Keratinocyte (primary cell): ENCODE measurements around the gene MTA3. TPM values are rescaled to one million over a fixed set of nuclear protein-coding genes. Genes with fewer than 3 reads are reported as not detected.

Source experiments
- DNase-seq: peaks from one replicate; pipeline ENCODE4 v3.0.0-alpha.2; 2011; ENCODE audit warnings: low read depth, missing footprints, low spot score
- FAIRE-seq: peaks from 2 replicates; lab custom pipeline; 2011; peaks lifted over from hg19 to GRCh38; lab: Jason Lieb, UNC
- H2AFZ ChIP-seq: 2 replicates; pipeline ENCODE4 v1.6.0; 2012; ENCODE audit warnings: low read length, control low read depth, inconsistent platforms; ENCODE audit not compliant: control insufficient read depth
- H3K27ac ChIP-seq: 2 replicates; pipeline ENCODE4 v1.5.1; 2011; ENCODE audit warnings: low read length; ENCODE audit not compliant: control insufficient read depth, insufficient read depth
- H3K27me3 ChIP-seq: 3 replicates; pipeline ENCODE4 v1.6.0; 2011; ENCODE audit warnings: low read length; ENCODE audit not compliant: control insufficient read depth, insufficient read depth; ENCODE audit errors: extremely low read depth
- H3K36me3 ChIP-seq, 2 experiments: 2 replicates in 1 of 2; 3 replicates in 1 of 2; pipeline ENCODE4 v1.5.1; 2011; ENCODE audit warnings: low read length in 2 of 2, mild to moderate bottlenecking in 1 of 2; ENCODE audit not compliant: control insufficient read depth in 2 of 2, insufficient read depth in 2 of 2; ENCODE audit errors: extremely low read depth in 1 of 2
- H3K4me1 ChIP-seq: 3 replicates; pipeline ENCODE4 v1.5.1; 2011; ENCODE audit warnings: low read length; ENCODE audit not compliant: control insufficient read depth, insufficient read depth; ENCODE audit errors: extremely low read depth
- H3K4me2 ChIP-seq: 3 replicates; pipeline ENCODE4 v1.6.0; 2011; ENCODE audit warnings: low read depth, low read length; ENCODE audit not compliant: control insufficient read depth, insufficient read depth; ENCODE audit errors: extremely low read depth
- H3K4me3 ChIP-seq, 3 experiments: fragments of 200-600 bp in 1 of 3; sonication (generic) in 1 of 3; 2 replicates in 2 of 3; 3 replicates in 1 of 3; pipeline ENCODE4 v1.5.1; 2011 to 2016; ENCODE audit warnings: low read length in 3 of 3, mild to moderate bottlenecking in 3 of 3, control low read depth in 2 of 3, inconsistent platforms in 1 of 3, low read depth in 1 of 3, mixed read lengths in 1 of 3, mixed run types in 1 of 3, moderate library complexity in 1 of 3; ENCODE audit not compliant: control insufficient read depth in 2 of 3, insufficient read depth in 2 of 3; ENCODE audit errors: extremely low read depth in 1 of 3
- H3K79me2 ChIP-seq: 2 replicates; pipeline ENCODE4 v1.6.0; 2012; ENCODE audit warnings: low read length; ENCODE audit not compliant: control insufficient read depth, insufficient read depth
- H3K9ac ChIP-seq: 3 replicates; pipeline ENCODE4 v1.6.0; 2011; ENCODE audit warnings: low read length; ENCODE audit not compliant: control insufficient read depth, insufficient read depth; ENCODE audit errors: extremely low read depth
- H3K9me1 ChIP-seq: 3 replicates; pipeline ENCODE4 v1.6.0; 2011; ENCODE audit warnings: low read length; ENCODE audit not compliant: control insufficient read depth, insufficient read depth; ENCODE audit errors: extremely low read depth
- H3K9me3 ChIP-seq: 2 replicates; pipeline ENCODE4 v1.5.1; 2012; ENCODE audit warnings: low read depth, low read length; ENCODE audit not compliant: control insufficient read depth
- H4K20me1 ChIP-seq: 3 replicates; pipeline ENCODE4 v1.6.0; 2011; ENCODE audit warnings: low read length; ENCODE audit not compliant: control insufficient read depth, insufficient read depth; ENCODE audit errors: extremely low read depth
- EZH2 ChIP-seq: IDR thresholded peaks from one replicate; pipeline ENCODE4 v1.6.1; 2012; ENCODE audit warnings: inconsistent platforms, mild to moderate bottlenecking, low read length, moderate library complexity
- dilution Hi-C: fragments of 300-500 bp; cut with MboI; formaldehyde crosslinking; loops from one replicate; pipeline ENCODE4 v1.7.0; 2020; ENCODE audit warnings: low sequenced_read_pairs; ENCODE audit not compliant: extremely low pct_ligation_motif_present
- polyA plus RNA-seq, 5 experiments: library from polyadenylated mRNA; depleted of rRNA in 3 of 5; stranded (reverse) in 3 of 5; stranded (forward) in 1 of 5; unstranded in 1 of 5; fragments of >200 nt; gene quantifications; 1 replicate in 1 of 5; 2 replicates in 3 of 5; 3 replicates in 1 of 5; pipeline versions ENCODE4 v1.2.1 to v1.2.3, GENCODE V29; 2011 to 2012; ENCODE audit warnings: missing spikeins in 2 of 5, low read depth in 1 of 5, low replicate concordance in 1 of 5
- TF ChIP-seq, protein P1 (sequence below), 3 experiments: IDR thresholded peaks in 1 of 3; conservative IDR thresholded peaks in 1 of 3; optimal IDR thresholded peaks in 1 of 3; 2 replicates in 2 of 3; 3 replicates in 1 of 3; pipeline versions ENCODE3 to v1.5.1; 2011; ENCODE audit warnings: low read length in 3 of 3, mild to moderate bottlenecking in 3 of 3, moderate library complexity in 2 of 3, control low read depth in 1 of 3, inconsistent platforms in 1 of 3; ENCODE audit not compliant: insufficient read depth in 2 of 3; ENCODE audit errors: extremely low read depth in 1 of 3

Gene MTA3
- polyA plus RNA-seq, 1 donor (not counting 4 experiments of a cell fraction or from before 2014, with no cell fraction given) = 34.3 TPM

GRCh38 chr2:42788882-42789281, 220.4 kb downstream of the MTA3 start:
- no peak overlapping the region for H3K27ac ChIP-seq
- TF ChIP-seq EZH2 = no peak
- dilution Hi-C loops = no loop called here
- no peaks in the 10 kb centered on the region for H4K20me1 ChIP-seq
- H3K79me2 ChIP-seq = no peaks in the 10 kb centered on the region
- H3K27me3 ChIP-seq = peaks cover 13% of the 10 kb centered on the region
- no peaks in the 10 kb centered on the region for H3K9me1 ChIP-seq
- DNase-seq = no peak
- no peak for FAIRE-seq
- no peaks in the 10 kb centered on the region for H3K4me1 ChIP-seq
- no peak overlapping the region for H2AFZ ChIP-seq
- H3K9ac ChIP-seq = no peak overlapping the region
- H3K9me3 ChIP-seq = no peaks in the 10 kb centered on the region
- H3K4me3 ChIP-seq = no peak overlapping the region
- no peak overlapping the region for H3K4me2 ChIP-seq
- H3K36me3 ChIP-seq = no peaks in the 10 kb centered on the region

DNA sequence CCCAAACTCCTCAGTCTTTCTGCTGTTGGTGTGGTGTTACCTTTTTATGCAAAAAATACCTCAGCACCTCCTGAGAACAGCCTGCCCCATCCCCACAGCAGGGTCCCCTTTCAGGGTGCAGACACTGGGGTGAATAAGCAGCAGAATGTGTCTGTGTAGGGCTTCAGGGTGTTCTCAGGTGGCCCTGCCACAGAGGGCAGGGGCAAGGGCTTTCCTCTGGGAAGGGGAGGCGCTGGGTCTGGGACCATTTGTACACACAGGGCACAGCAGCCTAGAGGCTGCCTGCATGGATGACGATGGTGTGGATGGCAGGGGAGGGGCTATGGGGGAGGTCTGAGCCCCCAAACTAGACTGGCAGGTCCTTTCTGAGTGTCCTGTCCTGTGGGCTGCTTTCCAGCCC, 221.3 kb downstream of the MTA3 start:
- no peaks in the 10 kb centered on the region for H3K9me3 ChIP-seq
- dilution Hi-C loops = no loop called here
- H3K27ac ChIP-seq = no peak overlapping the region
- no peak overlapping the region for H3K4me3 ChIP-seq
- FAIRE-seq (no peak), DNase-seq (no peak)
- H4K20me1 ChIP-seq = no peaks in the 10 kb centered on the region
- no peaks in the 10 kb centered on the region for H3K4me1 ChIP-seq
- H2AFZ ChIP-seq = no peak overlapping the region
- no peak overlapping the region for H3K4me2 ChIP-seq
- H3K9ac ChIP-seq = no peak overlapping the region
- H3K36me3 ChIP-seq = no peaks in the 10 kb centered on the region
- no peaks in the 10 kb centered on the region for H3K79me2 ChIP-seq
- peaks cover 13% of the 10 kb centered on the region for H3K27me3 ChIP-seq
- H3K9me1 ChIP-seq = no peaks in the 10 kb centered on the region
- TF ChIP-seq, protein P1, sequence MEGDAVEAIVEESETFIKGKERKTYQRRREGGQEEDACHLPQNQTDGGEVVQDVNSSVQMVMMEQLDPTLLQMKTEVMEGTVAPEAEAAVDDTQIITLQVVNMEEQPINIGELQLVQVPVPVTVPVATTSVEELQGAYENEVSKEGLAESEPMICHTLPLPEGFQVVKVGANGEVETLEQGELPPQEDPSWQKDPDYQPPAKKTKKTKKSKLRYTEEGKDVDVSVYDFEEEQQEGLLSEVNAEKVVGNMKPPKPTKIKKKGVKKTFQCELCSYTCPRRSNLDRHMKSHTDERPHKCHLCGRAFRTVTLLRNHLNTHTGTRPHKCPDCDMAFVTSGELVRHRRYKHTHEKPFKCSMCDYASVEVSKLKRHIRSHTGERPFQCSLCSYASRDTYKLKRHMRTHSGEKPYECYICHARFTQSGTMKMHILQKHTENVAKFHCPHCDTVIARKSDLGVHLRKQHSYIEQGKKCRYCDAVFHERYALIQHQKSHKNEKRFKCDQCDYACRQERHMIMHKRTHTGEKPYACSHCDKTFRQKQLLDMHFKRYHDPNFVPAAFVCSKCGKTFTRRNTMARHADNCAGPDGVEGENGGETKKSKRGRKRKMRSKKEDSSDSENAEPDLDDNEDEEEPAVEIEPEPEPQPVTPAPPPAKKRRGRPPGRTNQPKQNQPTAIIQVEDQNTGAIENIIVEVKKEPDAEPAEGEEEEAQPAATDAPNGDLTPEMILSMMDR (optimal IDR thresholded peaks at IDR 0.05 in 1 of 3, IDR thresholded peaks at IDR 0.05 in 1 of 3, conservative IDR thresholded peaks at IDR 0.05 in 1 of 3; ENCODE audit: extremely low read depth in 1 of 3, insufficient read depth in 2 of 3, low read length in 3 of 3) = no peak
- TF ChIP-seq EZH2 = no peak

DNA sequence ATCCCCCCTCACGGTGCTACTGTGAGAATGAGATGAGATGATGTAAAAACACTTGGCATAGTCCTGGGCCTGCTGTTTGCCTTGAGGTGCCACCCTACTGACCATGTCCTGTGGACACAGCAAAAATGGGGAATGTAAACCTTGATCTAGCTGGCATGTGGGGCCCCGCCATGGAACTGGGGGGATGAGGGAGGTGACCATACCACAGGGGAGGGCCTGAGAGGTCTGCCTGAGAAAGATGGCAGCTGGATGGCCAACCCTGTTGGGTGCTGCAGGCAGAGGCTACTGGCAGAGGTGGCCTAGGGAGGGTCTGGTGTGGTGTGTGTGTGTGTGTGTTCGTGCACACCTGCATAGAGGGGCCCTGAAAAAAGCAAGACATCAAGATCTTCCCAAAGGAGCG, 223.2 kb downstream of the MTA3 start:
- H3K79me2 ChIP-seq = no peaks in the 10 kb centered on the region
- no peaks in the 10 kb centered on the region for H3K9me1 ChIP-seq
- TF ChIP-seq, protein P1 (optimal IDR thresholded peaks at IDR 0.05 in 1 of 3, IDR thresholded peaks at IDR 0.05 in 1 of 3, conservative IDR thresholded peaks at IDR 0.05 in 1 of 3; ENCODE audit: extremely low read depth in 1 of 3, insufficient read depth in 2 of 3, low read length in 3 of 3) = no peak
- TF ChIP-seq EZH2 = no peak
- H3K4me3 ChIP-seq = no peak overlapping the region
- H3K4me1 ChIP-seq = peaks cover 10% of the 10 kb centered on the region
- dilution Hi-C loops = no loop called here
- H3K27ac ChIP-seq = no peak overlapping the region
- no peak overlapping the region for H2AFZ ChIP-seq
- H3K36me3 ChIP-seq = no peaks in the 10 kb centered on the region
- FAIRE-seq (no peak), DNase-seq (no peak)
- H3K4me2 ChIP-seq = no peak overlapping the region
- no peaks in the 10 kb centered on the region for H3K9me3 ChIP-seq
- no peak overlapping the region for H3K9ac ChIP-seq
- H3K27me3 ChIP-seq = peaks cover 13% of the 10 kb centered on the region
- no peaks in the 10 kb centered on the region for H4K20me1 ChIP-seq
